Measurements from ENCODE around the gene DHRS12.

Gene DHRS12

GRCh38 chr13:51803422-51804294, at the start of gene DHRS12:
TSS of gene DHRS12 (minus strand) at chr13:51804163. CDS start at chr13:51799659, 4,504 bp downstream.
- peak; percentile 81 for DNase-seq (ENCODE audit: low read depth)

GRCh38 chr13:51849145-51850101, 45.5 kb upstream of the DHRS12 start:
- DNase-seq (ENCODE audit: low read depth) = peak; percentile 50

- no peak for DNase-seq (ENCODE audit: low read depth)
These were observed 44.7 kb upstream of the DHRS12 start for GRCh38 chr13:51848674-51849073.

GRCh38 chr13:51846756-51847155, 42.8 kb upstream of the DHRS12 start:
- no peak for DNase-seq (ENCODE audit: low read depth)

GRCh38 chr13:51845574-51846318, 41.8 kb upstream of the DHRS12 start:
- no peak for DNase-seq (ENCODE audit: low read depth)

GRCh38 chr13:51844862-51845573, 41.1 kb upstream of the DHRS12 start, which contains the start of gene TMEM272:
TSS of gene TMEM272 (minus strand) at chr13:51845177. CDS start at chr13:51838530, 6,647 bp downstream.
- peak; percentile 31 for DNase-seq (ENCODE audit: low read depth)

GRCh38 chr13:51843529-51843928, 39.6 kb upstream of the DHRS12 start:
- DNase-seq (ENCODE audit: low read depth) = no peak

- no peak for DNase-seq (ENCODE audit: low read depth)
These were observed 37.8 kb upstream of the DHRS12 start for GRCh38 chr13:51841732-51842131.

- DNase-seq (ENCODE audit: low read depth) = no peak
These were observed 37.0 kb upstream of the DHRS12 start for GRCh38 chr13:51840917-51841316.

GRCh38 chr13:51839711-51840540, 36.0 kb upstream of the DHRS12 start:
- DNase-seq (ENCODE audit: low read depth) = peak; percentile 70

GRCh38 chr13:51838240-51838846, 34.4 kb upstream of the DHRS12 start:
- no peak for DNase-seq (ENCODE audit: low read depth)

GRCh38 chr13:51837016-51837415, 33.1 kb upstream of the DHRS12 start:
- DNase-seq (ENCODE audit: low read depth) = no peak

GRCh38 chr13:51834581-51835171, 30.7 kb upstream of the DHRS12 start:
- no peak for DNase-seq (ENCODE audit: low read depth)

- DNase-seq (ENCODE audit: low read depth) = no peak
These were observed 30.0 kb upstream of the DHRS12 start for GRCh38 chr13:51833980-51834379.

GRCh38 chr13:51832471-51833152, 28.6 kb upstream of the DHRS12 start:
- no peak for DNase-seq (ENCODE audit: low read depth)

GRCh38 chr13:51831519-51831918, 27.6 kb upstream of the DHRS12 start:
- DNase-seq (ENCODE audit: low read depth) = no peak

- DNase-seq (ENCODE audit: low read depth) = no peak
These were observed 25.6 kb upstream of the DHRS12 start for GRCh38 chr13:51829568-51829899.

GRCh38 chr13:51828730-51829567, 25.0 kb upstream of the DHRS12 start:
- no peak for DNase-seq (ENCODE audit: low read depth)
